Measurements from ENCODE around the gene CNTNAP3B. TPM values are rescaled to one million over a fixed set of nuclear protein-coding genes. Genes with fewer than 3 reads are reported as not detected.
"Not testable (repeated sequence)": the region's sequence is repeated elsewhere in the genome, so short reads cannot be mapped to it uniquely, and the experiment has no call there.

CNTNAP3B gene
- total RNA-seq, 1 donor, result under 0.01 TPM

GRCh38 chr9:41991607-41992006, 137.6 kb downstream of the CNTNAP3B start:
- not testable (repeated sequence) for H3K4me3 ChIP-seq (ENCODE audit: low read depth, low read length); DNase-seq (ENCODE audit: low read depth)

GRCh38 chr9:41980271-41980670, 149.0 kb downstream of the CNTNAP3B start:
- not testable (repeated sequence) for DNase-seq (ENCODE audit: low read depth); H3K4me3 ChIP-seq (ENCODE audit: low read depth, low read length)

GRCh38 chr9:41977965-41978600, 151.1 kb downstream of the CNTNAP3B start:
- DNase-seq (ENCODE audit: low read depth); H3K4me3 ChIP-seq (ENCODE audit: low read depth, low read length): not testable (repeated sequence)

- DNase-seq (ENCODE audit: low read depth); H3K4me3 ChIP-seq (ENCODE audit: low read depth, low read length): not testable (repeated sequence)
These were observed 154.3 kb downstream of the CNTNAP3B start for GRCh38 chr9:41974906-41975305.

GRCh38 chr9:41953007-41953406, 176.2 kb downstream of the CNTNAP3B start:
- DNase-seq (ENCODE audit: low read depth); H3K4me3 ChIP-seq (ENCODE audit: low read depth, low read length): not testable (repeated sequence)

- H3K4me3 ChIP-seq (ENCODE audit: low read depth, low read length); DNase-seq (ENCODE audit: low read depth): not testable (repeated sequence)
These were observed 187.5 kb downstream of the CNTNAP3B start for GRCh38 chr9:41941738-41942137.

- H3K4me3 ChIP-seq (ENCODE audit: low read depth, low read length); DNase-seq (ENCODE audit: low read depth): not testable (repeated sequence)
These were observed 191.1 kb downstream of the CNTNAP3B start for GRCh38 chr9:41938143-41938542.

- H3K4me3 ChIP-seq (ENCODE audit: low read depth, low read length), result not testable (repeated sequence)
These were observed 193.5 kb downstream of the CNTNAP3B start for GRCh38 chr9:41935727-41936126.

GRCh38 chr9:41929172-41929571, 200.1 kb downstream of the CNTNAP3B start:
- not testable (repeated sequence) for H3K4me3 ChIP-seq (ENCODE audit: low read depth, low read length); DNase-seq (ENCODE audit: low read depth)

More at GRCh38 chr9:41935727-41936126, 193.5 kb downstream of the CNTNAP3B start:
- DNase-seq (ENCODE audit: low read depth), result not testable (repeated sequence)

GRCh38 chr9:41917374-41917773, 211.9 kb downstream of the CNTNAP3B start:
- H3K4me3 ChIP-seq (ENCODE audit: low read depth, low read length), result not testable (repeated sequence)

GRCh38 chr9:41905488-41905887, 223.7 kb downstream of the CNTNAP3B start:
- not testable (repeated sequence) for DNase-seq (ENCODE audit: low read depth); H3K4me3 ChIP-seq (ENCODE audit: low read depth, low read length)

More at GRCh38 chr9:41917374-41917773, 211.9 kb downstream of the CNTNAP3B start:
- DNase-seq (ENCODE audit: low read depth), result not testable (repeated sequence)

- H3K4me3 ChIP-seq (ENCODE audit: low read depth, low read length); DNase-seq (ENCODE audit: low read depth): not testable (repeated sequence)
These were observed 226.5 kb downstream of the CNTNAP3B start for GRCh38 chr9:41902762-41903161.

- H3K4me3 ChIP-seq (ENCODE audit: low read depth, low read length); DNase-seq (ENCODE audit: low read depth): not testable (repeated sequence)
These were observed 230.4 kb downstream of the CNTNAP3B start for GRCh38 chr9:41898720-41899343.

- not testable (repeated sequence) for DNase-seq (ENCODE audit: low read depth); H3K4me3 ChIP-seq (ENCODE audit: low read depth, low read length)
These were observed 254.7 kb downstream of the CNTNAP3B start for GRCh38 chr9:41874557-41874956.

- DNase-seq (ENCODE audit: low read depth), result not testable (repeated sequence)
These were observed 273.8 kb downstream of the CNTNAP3B start for GRCh38 chr9:41855422-41855821.

GRCh38 chr9:41851848-41852740, 277.1 kb downstream of the CNTNAP3B start:
- H3K4me3 ChIP-seq (ENCODE audit: low read depth, low read length); DNase-seq (ENCODE audit: low read depth): not testable (repeated sequence)

More at GRCh38 chr9:41855422-41855821, 273.8 kb downstream of the CNTNAP3B start:
- not testable (repeated sequence) for H3K4me3 ChIP-seq (ENCODE audit: low read depth, low read length)

- DNase-seq (ENCODE audit: low read depth); H3K4me3 ChIP-seq (ENCODE audit: low read depth, low read length): not testable (repeated sequence)
These were observed 281.4 kb downstream of the CNTNAP3B start for GRCh38 chr9:41847829-41848228.

All from fibroblast of villous mesenchyme (primary cell).